SK-N-SH (cell line): Measurements from ENCODE around the gene USP4. TPM values are rescaled to one million over a fixed set of nuclear protein-coding genes. Genes with fewer than 3 reads are reported as not detected.

Experiments used
- CTCF ChIA-PET: fragments of 300-600, 350-600 bp; formaldehyde crosslinking; extraction: SDS; loops from one replicate; lab custom pipeline; 2021; lab: Yijun Ruan, JAX
- POLR2A ChIA-PET: fragments of 350-600 bp; sonication (Branson Sonifier 250); formaldehyde crosslinking; extraction: SDS; loops from one replicate; lab custom pipeline; 2020; ENCODE audit warnings: antibody characterized with exemption, inconsistent platforms; lab: Yijun Ruan, JAX
- DNase-seq: peaks from one replicate; pipeline ENCODE4 v3.0.0; 2012
- H2AFZ ChIP-seq: fragments of 200-600 bp; sonication (generic); 2 replicates; pipeline ENCODE4 v1.8.1; 2016; ENCODE audit warnings: antibody characterized with exemption, mild to moderate bottlenecking, low read depth
- H3F3A ChIP-seq: fragments of 200-600 bp; sonication (generic); replicated peaks from 2 replicates; pipeline ENCODE3; 2016; ENCODE audit warnings: antibody characterized with exemption, mild to moderate bottlenecking; ENCODE audit not compliant: insufficient read depth
- H3K27ac ChIP-seq, 2 experiments: fragments of 200-500 bp in 1 of 2; fragments of 200-600 bp in 1 of 2; sonication (Bioruptor generic) in 1 of 2; sonication (generic), shearing (Covaris generic) in 1 of 2; 2 replicates each; pipeline versions ENCODE4 v1.5.1 to v1.6.1; 2014 to 2016; ENCODE audit warnings: low read depth in 2 of 2, inconsistent platforms in 1 of 2, low read length in 1 of 2, mild to moderate bottlenecking in 1 of 2, mixed read lengths in 1 of 2
- H3K27me3 ChIP-seq: fragments of 200-600 bp; sonication (generic), shearing (Covaris generic); 2 replicates; pipeline ENCODE4 v1.6.1; 2016; ENCODE audit warnings: mixed run types; ENCODE audit not compliant: insufficient read depth
- H3K36me3 ChIP-seq, 2 experiments: fragments of 200-500 bp in 1 of 2; fragments of 200-600 bp in 1 of 2; sonication (Bioruptor generic) in 1 of 2; sonication (generic) in 1 of 2; replicated peaks in 1 of 2; 2 replicates each; pipeline versions ENCODE3 to v1.5.1; 2014 to 2016; ENCODE audit warnings: low read length in 1 of 2, mild to moderate bottlenecking in 1 of 2; ENCODE audit not compliant: insufficient read depth in 2 of 2, control insufficient read depth in 1 of 2
- H3K4me1 ChIP-seq, 2 experiments: fragments of 200-500 bp in 1 of 2; fragments of 200-600 bp in 1 of 2; sonication (Bioruptor generic) in 1 of 2; sonication (generic), shearing (Covaris generic) in 1 of 2; 2 replicates each; pipeline versions ENCODE4 v1.5.1 to v1.6.1; 2014 to 2016; ENCODE audit warnings: low read depth in 1 of 2, low read length in 1 of 2, mixed run types in 1 of 2; ENCODE audit not compliant: insufficient read depth in 2 of 2, control insufficient read depth in 1 of 2
- H3K4me2 ChIP-seq: fragments of 200-600 bp; sonication (generic), shearing (Covaris generic); 2 replicates; pipeline ENCODE4 v1.6.1; 2017; ENCODE audit warnings: mixed run types
- H3K4me3 ChIP-seq, 2 experiments: fragments of 200-500 bp in 1 of 2; fragments of 200-600 bp in 1 of 2; sonication (Bioruptor generic) in 1 of 2; sonication (generic), shearing (Covaris generic) in 1 of 2; 2 replicates each; pipeline versions ENCODE4 v1.5.1 to v1.8.1; 2014 to 2016; ENCODE audit warnings: low read depth in 2 of 2, inconsistent platforms in 1 of 2, low read length in 1 of 2, mild to moderate bottlenecking in 1 of 2, mixed read lengths in 1 of 2, moderate library complexity in 1 of 2
- H3K79me2 ChIP-seq: fragments of 200-600 bp; sonication (generic); 2 replicates; pipeline ENCODE4 v1.8.1; 2017; ENCODE audit warnings: mild to moderate bottlenecking; ENCODE audit not compliant: insufficient read depth
- H3K9ac ChIP-seq: fragments of 200-600 bp; sonication (generic); 2 replicates; pipeline ENCODE4 v1.6.1; 2017; ENCODE audit warnings: mixed run types
- H3K9me2 ChIP-seq: fragments of 200-600 bp; sonication (generic); 2 replicates; pipeline ENCODE4 v1.6.1; 2017; ENCODE audit warnings: mixed run types
- H3K9me3 ChIP-seq: fragments of 200-600 bp; sonication (generic); 2 replicates; pipeline ENCODE4 v1.6.1; 2017; ENCODE audit warnings: mixed run types, mild to moderate bottlenecking, moderate library complexity
- H4K20me1 ChIP-seq: fragments of 200-600 bp; sonication (generic); 2 replicates; pipeline ENCODE4 v1.6.1; 2017; ENCODE audit warnings: mild to moderate bottlenecking, mixed run types; ENCODE audit not compliant: insufficient read depth
- CHD2 ChIP-seq: fragments of 150-350 bp; IDR thresholded peaks from 2 replicates; pipeline ENCODE4 v1.6.1; 2018; ENCODE audit warnings: low read length; ENCODE audit not compliant: partially characterized antibody
- CTCF ChIP-seq: fragments of 200-600 bp; sonication (generic); IDR thresholded peaks from 2 replicates; pipeline ENCODE4 v1.6.1; 2017; ENCODE audit warnings: antibody characterized with exemption, mild to moderate bottlenecking, moderate library complexity
- ELF1 ChIP-seq: IDR thresholded peaks from 2 replicates; pipeline ENCODE4 v1.4.0; 2012
- EP300 ChIP-seq, 2 experiments: IDR thresholded peaks; 2 replicates each; pipeline versions ENCODE4 v1.4.0 to v1.6.1; 2012; ENCODE audit warnings: borderline replicate concordance in 1 of 2, low read depth in 1 of 2, low read length in 1 of 2
- EZH2phosphoT487 ChIP-seq: fragments of 200-600 bp; sonication (generic); IDR thresholded peaks from 2 replicates; pipeline ENCODE4 v1.6.1; 2017; ENCODE audit warnings: low read depth, mixed run types, mild to moderate bottlenecking, antibody characterized with exemption, moderate library complexity, borderline replicate concordance
- FOXJ3 ChIP-seq: sonication (generic); formaldehyde crosslinking; IDR thresholded peaks from 2 replicates; pipeline ENCODE4 v1.5.1; 2020; ENCODE audit warnings: mild to moderate bottlenecking, missing genetic modification reagents
- GATA2 ChIP-seq: sonication (generic); formaldehyde crosslinking; IDR thresholded peaks from 2 replicates; pipeline ENCODE4 v1.5.0; 2020; ENCODE audit warnings: mild to moderate bottlenecking, missing genetic modification reagents
- IRF3 ChIP-seq: fragments of 150-350 bp; IDR thresholded peaks from 2 replicates; pipeline ENCODE4 v1.6.1; 2016; ENCODE audit warnings: mild to moderate bottlenecking, low read depth, low read length
- NFIC ChIP-seq: IDR thresholded peaks from 2 replicates; pipeline ENCODE4 v1.4.0; 2012; ENCODE audit warnings: borderline replicate concordance
- NRF1 ChIP-seq: IDR thresholded peaks from 2 replicates; pipeline ENCODE4 v1.6.1; 2012; ENCODE audit warnings: low read depth, mild to moderate bottlenecking, low read length
- POLR2AphosphoS5 ChIP-seq: IDR thresholded peaks from 2 replicates; pipeline ENCODE4 v1.6.1; 2012; ENCODE audit warnings: low read depth, low read length
- RAD21 ChIP-seq: IDR thresholded peaks from 2 replicates; pipeline ENCODE4 v1.6.1; 2012; ENCODE audit warnings: mild to moderate bottlenecking, low read length
- REST ChIP-seq: IDR thresholded peaks from 2 replicates; pipeline ENCODE4 v1.6.1; 2012; ENCODE audit warnings: mild to moderate bottlenecking, low read depth, low read length, moderate library complexity
- RXRA ChIP-seq: IDR thresholded peaks from 2 replicates; pipeline ENCODE4 v1.4.0; 2012; ENCODE audit warnings: low read depth, mild to moderate bottlenecking, borderline replicate concordance
- SIN3A ChIP-seq: IDR thresholded peaks from 2 replicates; pipeline ENCODE4 v1.6.1; 2012; ENCODE audit warnings: low read depth, mild to moderate bottlenecking, low read length, moderate library complexity, borderline replicate concordance
- TCF12 ChIP-seq: IDR thresholded peaks from 2 replicates; pipeline ENCODE4 v1.4.0; 2012
- USF1 ChIP-seq: IDR thresholded peaks from 2 replicates; pipeline ENCODE4 v1.4.0; 2012; ENCODE audit warnings: low read depth, borderline replicate concordance
- USF2 ChIP-seq: fragments of 150-350 bp; IDR thresholded peaks from 2 replicates; pipeline ENCODE4 v1.6.1; 2017; ENCODE audit warnings: antibody characterized with exemption, low read length, low read depth, borderline replicate concordance
- YY1 ChIP-seq: IDR thresholded peaks from 2 replicates; pipeline ENCODE4 v1.4.0; 2012; ENCODE audit warnings: low read depth, mild to moderate bottlenecking
- ZBTB33 ChIP-seq: IDR thresholded peaks from 2 replicates; pipeline ENCODE4 v1.4.0; 2012; ENCODE audit warnings: low read depth, borderline replicate concordance
- WGBS: methylation state at CpG from one replicate; pipeline ENCODE4 v1.1.6; 2017; ENCODE audit warnings: low lambda C conversion rate; 5-methylcytosine and 5-hydroxymethylcytosine counted together
- polyA plus RNA-seq, 3 experiments: library from polyadenylated mRNA; depleted of rRNA; stranded (reverse); fragments of >200 nt; gene quantifications; 2 replicates each; pipeline ENCODE4 v1.2.3, GENCODE V29; 2012

USP4 gene
- polyA plus RNA-seq, 1 of the 3 experiments (the other 2 are of a cell fraction): 33.2 TPM

GRCh38 chr3:49276475-49277382, 63.1 kb downstream of the USP4 start, which contains the start of gene C3orf62:
Gene C3orf62 (minus strand): TSS chr3:49277232. CDS start chr3:49276872, 360 bp downstream.
- Histone ChIP-seq H3K79me2 (no peaks in the 10 kb centered on the region), H3K9ac (peak within 1 kb of the TSS; percentile 57; the same call in 1 of the 2 replicates), H3F3A (peaks cover 9% of the 10 kb centered on the region), H3K36me3 (peaks cover 12 to 27% of the 10 kb centered on the region in 2 experiments), H3K9me3 (no peaks in the 10 kb centered on the region), H3K9me2 (no peaks in the 10 kb centered on the region), H3K27ac (peak within 1 kb of the TSS; percentile 59 to 78; a peak in 3 of 4 replicates), H3K4me1 (peaks cover 0 to 3% of the 10 kb centered on the region in 2 experiments; a peak in 1 of 4 replicates), H3K4me3 (peak within 1 kb of the TSS; percentile 32; a peak in 3 of 4 replicates), H3K4me2 (peak within 1 kb of the TSS; percentile 70), H3K27me3 (no peaks in the 10 kb centered on the region), H4K20me1 (no peaks in the 10 kb centered on the region), H2AFZ (peak within 1 kb of the TSS; percentile 74)
- peak; percentile 93 for DNase-seq
- 53% methylated on average over 39 of the region's 51 CpGs for WGBS
- CTCF ChIA-PET: interaction anchor here (0.6 to 4.5 kb wide), 2 partner anchors 105 to 190 kb away, joined by 3 to 26 read pairs; partner anchors contain the start of gene KLHDC8B
- POLR2A ChIA-PET: interaction anchor here (1.1 to 1.8 kb wide), 3 partner anchors 10 to 105 kb away, joined by 4 to 13 read pairs (median 5); partner anchors contain the start of gene KLHDC8B
- TF ChIP-seq CHD2 (peak; percentile 92), USF2 (no peak), NFIC (no peak), REST (no peak), EP300 (IDR thresholded peaks at IDR 0.05; ENCODE audit: borderline replicate concordance in 1 of 2, low read depth in 1 of 2, low read length in 1 of 2) (no peak), SIN3A (no peak), TCF12 (no peak), EZH2phosphoT487 (no peak), YY1 (no peak), GATA2 (no peak), USF1 (no peak), NRF1 (peak; percentile 26; the same call in 1 of the 2 replicates), RAD21 (no peak), ELF1 (no peak), CTCF (no peak), ZBTB33 (peak; percentile 49; the same call in 1 of the 2 replicates), FOXJ3 (CRISPR knock-in tag) (no peak), RXRA (no peak), IRF3 (no peak), POLR2AphosphoS5 (peak; percentile 50)
